Mucosa of gallbladder (tissue), 1 donor: ENCODE data around the gene ABCF2. TPM values are rescaled to one million over a fixed set of nuclear protein-coding genes. Genes with fewer than 3 reads are reported as not detected.

Experiments used
- DNase-seq: peaks from one replicate; pipeline ENCODE4 v3.0.0-alpha.2; 2020; ENCODE audit warnings: low spot score
- total RNA-seq: library from RNA; stranded (reverse); gene quantifications from one replicate; pipeline ENCODE4 v1.2.1, GENCODE V29; 2021
- donor health status: DM: no; HTN: no; CAD: no.

The ABCF2 gene
- 25.3 TPM for total RNA-seq

DNA sequence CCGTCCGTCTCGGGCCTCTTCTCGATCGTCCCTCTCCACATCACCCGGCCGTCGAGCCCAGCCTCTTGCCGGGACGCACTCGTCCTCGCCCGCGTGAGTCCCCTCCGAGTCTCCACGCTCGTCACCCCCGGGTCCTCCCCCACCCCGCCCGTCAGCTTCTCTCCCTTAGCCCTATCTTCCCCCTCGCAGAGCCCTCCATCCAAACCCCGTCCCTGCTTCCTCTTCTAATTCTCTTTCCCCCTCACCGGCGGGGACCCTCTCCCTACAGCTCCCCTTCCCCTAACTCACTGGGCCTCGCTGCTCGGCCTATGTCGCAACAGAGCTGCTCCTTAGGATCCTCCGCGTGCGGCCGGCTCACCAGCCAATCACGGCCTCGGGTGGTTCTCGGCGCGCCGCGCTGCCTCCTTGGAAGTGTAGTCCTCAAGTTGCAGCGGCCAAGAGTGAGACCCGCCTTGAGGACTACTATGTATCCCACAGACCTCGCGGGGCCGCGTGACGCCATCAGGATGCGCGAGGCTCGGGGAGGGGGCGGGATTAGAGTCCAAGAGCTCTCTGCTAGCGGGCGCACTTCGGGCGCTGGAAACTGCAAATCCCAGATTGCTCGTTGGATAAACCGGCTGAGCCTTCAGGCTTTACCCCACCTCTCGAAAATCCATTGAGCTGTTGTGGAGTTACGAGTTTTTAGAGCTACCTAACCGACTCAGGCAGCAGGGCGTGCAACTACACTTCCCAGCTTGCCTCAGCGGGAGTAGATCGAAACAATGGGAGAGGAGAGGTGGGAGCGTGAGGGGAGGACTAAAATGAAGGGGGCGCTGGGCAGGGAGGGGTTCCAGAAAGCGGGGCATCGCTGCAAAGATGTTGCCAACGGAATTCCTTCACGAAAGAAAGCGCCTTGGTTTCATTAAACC lies at the start of gene ABCF2:
Gene ABCF2, minus strand, starts transcription at position 331 of the 908 bp plus-strand sequence. CDS start 747 bp downstream, outside the sequence.
- DNase-seq = peak; percentile 99

DNA sequence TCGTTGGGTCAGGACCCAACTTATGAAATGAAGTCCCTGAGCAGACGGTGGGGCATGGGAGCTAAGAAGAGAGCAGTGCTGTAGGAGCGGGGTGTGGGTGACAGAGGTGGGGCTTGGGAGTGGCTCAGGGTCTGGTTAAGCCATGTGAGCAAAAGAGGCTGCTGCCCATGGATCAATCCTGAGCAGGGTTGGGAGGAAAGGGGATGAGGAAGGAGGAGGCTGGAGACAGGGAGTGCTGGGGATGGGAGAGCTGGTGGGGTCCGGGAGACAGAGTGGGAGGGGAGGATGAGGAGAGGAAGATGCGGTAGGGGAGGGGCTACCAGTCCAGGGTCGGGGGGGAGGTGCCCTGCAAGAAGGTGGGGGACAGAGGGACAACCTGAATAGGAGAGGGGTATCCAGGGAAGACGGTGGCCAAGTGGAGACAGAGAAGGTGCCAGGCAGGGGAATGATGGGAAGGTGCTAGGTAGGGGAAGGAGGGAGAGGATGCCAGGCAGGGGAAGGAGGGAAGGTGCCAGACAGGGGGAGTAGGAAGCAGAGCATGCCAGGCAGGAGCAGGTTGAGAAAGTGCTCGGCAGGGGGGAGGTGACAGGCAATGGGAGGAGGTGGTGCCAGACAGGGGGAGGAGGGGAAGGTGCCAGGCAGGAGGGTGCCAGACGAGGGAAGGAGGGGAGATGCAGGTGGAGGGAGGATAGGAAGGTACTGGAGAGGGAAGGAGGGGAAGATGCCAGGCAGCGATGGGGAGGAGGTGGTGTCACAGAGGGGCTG lies 49.0 kb upstream of the ABCF2 start:
- no peak for DNase-seq

DNA sequence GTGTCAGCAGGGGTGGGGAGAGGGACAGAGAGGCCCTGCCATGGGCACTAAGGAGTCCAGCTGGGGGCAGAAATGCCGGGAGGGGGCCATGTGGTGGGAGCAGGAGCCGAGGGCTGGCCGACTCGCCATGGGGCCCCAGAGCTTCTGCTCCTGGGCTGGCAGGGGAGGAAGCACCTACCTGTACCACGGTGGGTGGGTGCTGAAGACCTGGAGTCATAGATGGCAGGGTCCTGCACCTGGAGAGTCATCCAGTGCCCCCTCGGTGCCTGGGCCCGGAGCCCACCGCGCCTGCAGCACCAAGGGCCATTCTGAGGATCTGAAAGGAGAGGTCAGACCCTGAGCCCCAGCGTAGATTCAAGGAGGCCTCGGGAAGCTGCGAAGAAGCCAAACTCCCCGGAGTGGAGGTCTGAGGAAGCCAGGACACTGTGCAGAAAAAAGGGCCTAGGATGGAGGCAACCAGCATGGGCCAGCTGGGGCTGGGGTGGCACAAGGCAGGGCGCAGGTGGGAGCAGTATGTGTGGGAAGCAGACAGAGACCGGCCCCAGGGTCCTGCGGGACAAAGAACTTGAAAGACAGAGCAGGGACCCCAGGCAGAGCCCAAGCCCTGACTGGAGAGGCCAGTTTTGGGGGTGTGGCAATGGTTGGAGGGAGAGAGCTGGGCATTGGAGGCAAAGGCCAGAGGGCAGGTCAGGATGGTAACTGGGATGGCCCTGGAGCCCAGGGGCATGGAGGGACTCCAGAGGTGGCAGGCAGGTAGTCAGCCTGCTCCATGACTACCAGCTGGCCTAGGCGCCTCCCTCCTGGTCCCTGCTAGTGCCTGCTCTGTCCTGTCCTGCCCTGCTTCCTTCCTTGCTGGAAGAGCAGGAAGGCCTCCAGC lies 48.2 kb upstream of the ABCF2 start:
- no peak for DNase-seq

DNA sequence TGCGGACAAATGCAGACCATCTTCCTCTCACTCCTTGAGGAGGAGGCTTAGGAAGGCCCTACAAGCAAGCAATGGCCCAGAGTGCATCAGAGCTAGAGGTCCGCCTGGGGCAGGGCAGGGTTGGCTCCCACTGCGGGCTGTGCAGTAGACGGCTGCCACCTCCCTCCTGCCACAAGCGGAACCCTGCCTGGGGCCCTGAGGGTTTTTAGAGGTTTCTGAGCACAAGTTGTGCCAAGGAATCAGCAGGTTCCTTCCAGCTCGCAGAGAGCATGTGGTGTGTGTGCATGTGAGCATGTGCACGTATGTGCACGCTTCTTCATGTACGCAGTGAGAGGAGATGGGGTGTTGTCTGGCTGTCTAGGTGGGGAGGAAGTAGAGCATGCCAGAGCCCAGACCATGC lies 47.4 kb upstream of the ABCF2 start:
- DNase-seq = no peak

DNA sequence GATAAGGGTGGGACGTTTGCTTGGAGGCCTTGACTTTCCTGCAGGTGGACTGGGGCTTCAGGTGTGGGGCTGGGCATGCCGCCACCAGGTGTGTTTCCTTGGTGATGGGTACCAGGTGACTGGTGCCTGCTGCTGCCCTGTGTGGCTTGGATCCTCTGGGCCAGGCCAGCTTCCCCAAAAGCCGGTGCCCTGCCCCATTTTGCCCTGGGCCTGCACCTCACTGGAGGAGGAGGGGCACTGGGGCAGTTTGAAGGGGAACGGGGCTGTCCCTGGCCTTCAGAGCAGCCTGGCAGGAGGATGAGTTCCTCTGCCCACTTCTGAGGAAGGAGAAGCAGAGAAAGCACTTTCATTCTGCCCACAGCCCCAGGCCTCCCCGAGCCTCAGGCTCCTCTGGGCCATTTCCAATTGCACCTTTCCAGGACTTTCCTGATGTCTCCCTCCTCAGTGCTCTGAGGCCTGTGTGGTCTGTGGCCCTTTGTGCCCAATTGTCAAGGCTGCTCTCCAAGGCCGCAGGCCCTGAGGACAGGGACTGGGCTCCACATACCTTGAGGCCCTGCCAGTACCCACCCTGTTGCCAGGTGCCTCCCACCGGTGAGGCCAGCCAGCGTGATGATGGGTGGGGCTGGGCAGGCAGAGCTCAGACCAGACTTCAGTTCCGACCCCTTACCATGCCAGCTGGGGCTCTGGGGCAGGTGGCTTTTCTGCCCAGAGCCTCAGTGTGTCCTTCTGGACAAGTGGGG lies 46.8 kb upstream of the ABCF2 start:
- no peak for DNase-seq

DNA sequence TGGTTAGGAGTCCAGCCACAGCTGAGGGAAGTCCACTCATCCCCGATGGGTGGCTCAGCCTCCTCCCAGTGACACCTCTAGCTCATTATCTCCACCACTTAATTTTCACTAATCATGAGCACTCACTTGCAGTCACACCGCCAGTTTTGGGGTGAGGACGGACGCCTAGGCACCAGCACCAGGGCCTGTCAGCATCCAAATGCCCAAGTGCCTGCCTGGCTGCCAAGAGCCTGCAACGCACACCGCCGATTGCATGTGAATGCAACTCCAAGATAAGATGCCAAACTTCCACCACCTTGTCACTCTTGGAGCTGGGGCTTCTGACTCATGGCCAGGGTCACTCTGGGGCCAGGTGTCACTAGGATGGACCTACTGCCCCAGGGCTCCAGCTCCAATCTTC lies 45.9 kb upstream of the ABCF2 start:
- DNase-seq = no peak

GRCh38 chr7:151272405-151272804 lies 45.4 kb upstream of the ABCF2 start:
- no peak for DNase-seq

DNA sequence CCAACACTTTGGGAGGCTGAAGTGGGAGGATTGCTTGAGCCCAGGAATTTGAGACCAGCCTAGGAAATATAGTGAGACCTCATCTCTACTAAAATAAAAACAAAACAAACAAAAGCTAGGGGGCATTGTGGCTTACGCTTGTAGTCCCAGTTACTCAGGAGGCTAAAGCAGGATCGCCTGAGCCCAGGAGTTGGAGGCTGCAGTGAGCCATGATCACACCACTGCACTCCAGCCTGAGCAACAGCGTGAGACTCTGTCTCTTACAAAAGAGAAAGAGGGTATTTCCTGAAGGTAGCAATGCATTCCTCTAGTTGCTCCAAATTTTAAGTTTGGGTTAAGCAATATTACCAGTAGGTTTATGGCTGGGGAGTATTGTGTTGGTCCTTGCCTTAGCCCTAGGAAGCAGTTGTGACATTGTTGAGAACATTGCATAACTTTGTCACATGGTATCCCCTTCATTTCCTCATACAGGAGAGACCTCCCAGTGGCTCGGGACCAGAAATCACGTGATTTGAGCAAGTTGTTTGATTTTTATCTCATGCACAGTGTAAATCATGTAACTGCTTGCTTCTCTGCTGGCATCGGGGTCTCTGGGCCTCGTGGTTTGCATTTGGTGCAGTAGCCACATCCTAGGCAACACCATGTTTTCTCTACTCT lies 44.8 kb upstream of the ABCF2 start:
- DNase-seq = peak; percentile 65

- no peak for DNase-seq
Observed at GRCh38 chr7:151269511-151269910, 42.5 kb upstream of the ABCF2 start.

DNA sequence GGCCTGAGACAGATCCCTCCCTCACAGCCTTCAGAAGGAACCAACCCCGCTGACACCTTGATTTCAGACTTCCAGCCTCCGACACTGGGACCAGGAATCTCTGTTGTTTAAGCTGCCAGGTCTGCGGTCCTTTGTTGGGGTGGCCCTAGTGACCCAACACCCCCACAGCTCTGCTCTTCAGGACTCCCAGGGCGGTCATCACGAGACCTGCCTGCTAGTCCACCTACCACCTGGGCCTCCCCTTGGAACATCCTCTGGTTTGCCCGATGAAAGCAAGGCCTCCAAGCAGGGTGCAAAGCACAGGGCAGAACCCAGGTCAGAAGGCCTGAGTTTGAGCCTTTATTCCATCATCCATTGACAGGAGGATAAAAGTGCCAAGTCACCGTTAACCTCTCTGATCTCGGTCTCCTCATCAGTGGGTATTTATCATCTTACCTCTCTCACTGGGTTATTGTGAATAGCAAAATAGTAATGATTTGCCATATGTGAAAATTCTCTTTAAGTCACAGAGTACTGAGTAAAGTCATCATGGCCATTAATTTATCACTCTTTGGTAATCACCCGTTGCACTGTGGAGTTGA lies 38.4 kb upstream of the ABCF2 start:
- DNase-seq = no peak

GRCh38 chr7:151264615-151265014 lies 37.6 kb upstream of the ABCF2 start:
- DNase-seq = no peak

DNA sequence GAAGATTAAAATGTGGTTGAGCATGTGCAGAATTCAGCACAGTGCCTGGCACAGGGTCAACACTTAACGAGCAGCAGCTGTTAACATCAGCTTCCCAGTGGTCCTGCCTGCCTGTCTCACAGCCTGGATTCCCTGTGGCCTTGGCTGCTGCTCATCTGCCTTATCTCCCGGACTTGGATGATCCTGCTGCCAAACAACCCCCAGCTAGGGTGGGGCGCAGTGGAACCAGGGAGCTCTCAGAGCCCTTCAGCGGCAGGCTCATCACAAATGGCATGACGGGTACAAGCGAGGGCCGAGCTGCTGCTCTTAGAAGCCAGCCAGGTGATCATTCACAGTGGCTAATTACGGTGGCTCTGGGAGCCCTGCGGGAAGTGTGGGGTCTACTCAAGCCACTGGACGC lies 34.5 kb upstream of the ABCF2 start:
- DNase-seq = no peak

DNA sequence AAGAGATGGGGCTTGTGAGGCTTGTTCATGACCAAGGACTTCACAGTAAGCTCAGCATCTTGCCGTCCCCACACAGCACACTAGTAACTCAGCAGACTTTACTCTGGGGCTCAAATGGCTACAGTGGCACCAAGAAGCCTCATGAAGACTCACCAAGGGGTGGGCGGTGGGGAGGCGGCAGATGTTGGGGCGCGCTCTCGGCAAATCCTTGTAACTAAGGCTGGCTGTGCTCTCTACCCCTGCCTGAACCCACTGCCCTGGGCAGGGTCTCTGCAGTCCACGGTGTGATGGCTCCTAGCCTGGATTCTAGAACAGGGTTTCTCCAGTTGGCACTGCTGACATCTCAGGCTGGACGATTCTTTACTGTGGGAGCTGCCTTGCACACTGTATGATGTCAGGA lies 33.9 kb upstream of the ABCF2 start:
- no peak for DNase-seq

GRCh38 chr7:151260471-151260870 lies 33.5 kb upstream of the ABCF2 start:
- no peak for DNase-seq

- no peak for DNase-seq
Observed at GRCh38 chr7:151257990-151258389, 31.0 kb upstream of the ABCF2 start.

- DNase-seq = no peak
Observed at GRCh38 chr7:151256410-151257045, 29.5 kb upstream of the ABCF2 start.

- no peak for DNase-seq
Observed at GRCh38 chr7:151255390-151255789, 28.4 kb upstream of the ABCF2 start.

GRCh38 chr7:151254851-151255250 lies 27.8 kb upstream of the ABCF2 start:
- DNase-seq = no peak

- DNase-seq = no peak
Observed at GRCh38 chr7:151254316-151254715, 27.3 kb upstream of the ABCF2 start.
